ENCODE results near the gene SURF2. TPM values are rescaled to one million over a fixed set of nuclear protein-coding genes. Genes with fewer than 3 reads are reported as not detected.

SURF2 gene
- total and polyA plus RNA-seq, 9 of the 15 experiments (the other 6 are each of a cell fraction or from before 2014, with no cell fraction given), result 5.5 to 82.5 (median 21.3) TPM

- TF ChIP-seq REST (IDR thresholded peaks at IDR 0.05; ENCODE audit: borderline replicate concordance) (peak; percentile 52; the same call in 1 of the 2 replicates), REST (CRISPR knock-in tag; IDR thresholded peaks at IDR 0.05; ENCODE audit: low read depth) (no peak)
These were observed 50.3 kb downstream of the SURF2 start (continued) for GRCh38 chr9:133406480-133407307.
